PC-3 (cell line): ENCODE data around the gene COL4A5. TPM values are rescaled to one million over a fixed set of nuclear protein-coding genes. Genes with fewer than 3 reads are reported as not detected.

ENCODE experiments used
- ATAC-seq: fragments of 200-7000 bp; cut with Tn5 transposase; 2 replicates; pipeline ENCODE4 v1.9.1; 2020; ENCODE audit warnings: mild to moderate bottlenecking, moderate library complexity
- BruUV-seq: library from RNA; stranded (reverse); fragments of 400-500 nt; replicated peaks from 2 replicates; lab custom pipeline; 2021; lab: Mats Ljungman, UMichigan
- CTCF ChIA-PET: fragments of 300-600 bp; sonication (Branson Sonifier 250); formaldehyde crosslinking; loops from one replicate; lab custom pipeline; 2022; ENCODE audit warnings: antibody characterized with exemption; lab: Charles Lee
- POLR2A ChIA-PET: fragments of 300-600 bp; sonication (Branson Sonifier 250); formaldehyde crosslinking; loops from one replicate; lab custom pipeline; 2022; ENCODE audit warnings: antibody characterized with exemption; ENCODE audit not compliant: unreplicated experiment; lab: Charles Lee
- DNase-seq: peaks from one replicate; pipeline ENCODE4 v3.0.0-alpha.2; 2015
- H2AFZ ChIP-seq: fragments of 300-600 bp; sonication (generic); 2 replicates; pipeline ENCODE4 v1.6.0; 2016; ENCODE audit warnings: antibody characterized with exemption, low read length
- H3F3A ChIP-seq: fragments of 300-600 bp; sonication (generic); one replicate; pipeline ENCODE4 v1.6.0; 2017; ENCODE audit warnings: antibody characterized with exemption, low read length, control low read depth, mild to moderate bottlenecking; ENCODE audit not compliant: unreplicated experiment
- H3K27ac ChIP-seq: fragments of 300-600 bp; sonication (generic); 2 replicates; pipeline ENCODE4 v1.5.1; 2016; ENCODE audit warnings: mild to moderate bottlenecking, low read length
- H3K27me3 ChIP-seq: fragments of 300-600 bp; sonication (generic); 2 replicates; pipeline ENCODE4 v1.6.1; 2016; ENCODE audit warnings: low read length, mixed read lengths
- H3K36me3 ChIP-seq: fragments of 300-600 bp; sonication (generic); 2 replicates; pipeline ENCODE4 v1.6.1; 2016; ENCODE audit warnings: low read depth, mixed run types, low read length, mixed read lengths
- H3K4me1 ChIP-seq: fragments of 300-600 bp; sonication (generic); 2 replicates; pipeline ENCODE4 v1.5.1; 2016; ENCODE audit warnings: low read length; ENCODE audit not compliant: insufficient read depth
- H3K4me2 ChIP-seq: fragments of 300-600 bp; sonication (generic); 2 replicates; pipeline ENCODE4 v1.6.0; 2016; ENCODE audit warnings: low read length
- H3K4me3 ChIP-seq: fragments of 300-600 bp; sonication (generic); 2 replicates; pipeline ENCODE4 v1.5.1; 2016; ENCODE audit warnings: mild to moderate bottlenecking, low read length, mixed read lengths
- H3K79me2 ChIP-seq: fragments of 300-600 bp; sonication (generic); 2 replicates; pipeline ENCODE4 v1.6.1; 2017; ENCODE audit warnings: low read length, mixed read lengths
- H3K9ac ChIP-seq: fragments of 300-600 bp; sonication (generic); 2 replicates; pipeline ENCODE4 v1.6.0; 2016; ENCODE audit warnings: mild to moderate bottlenecking, low read length
- H3K9me2 ChIP-seq: fragments of 300-600 bp; sonication (generic); replicated peaks from 2 replicates; pipeline ENCODE4 v1.6.1; 2016; ENCODE audit warnings: mixed run types, low read length, mixed read lengths
- H3K9me3 ChIP-seq: fragments of 300-600 bp; sonication (generic); 2 replicates; pipeline ENCODE4 v1.6.1; 2016; ENCODE audit warnings: low read length, mixed read lengths
- H4K20me1 ChIP-seq: fragments of 300-600 bp; sonication (generic); 2 replicates; pipeline ENCODE4 v1.6.1; 2016; ENCODE audit warnings: low read length, mixed read lengths
- EZH2 ChIP-seq: fragments of 300-600 bp; sonication (generic); IDR thresholded peaks from one replicate; pipeline ENCODE4 v1.6.1; 2017; ENCODE audit warnings: antibody characterized with exemption, mild to moderate bottlenecking, low read length; ENCODE audit not compliant: unreplicated experiment
- EZH2phosphoT487 ChIP-seq: fragments of 300-600 bp; sonication (generic); IDR thresholded peaks from 2 replicates; pipeline ENCODE4 v1.6.1; 2018; ENCODE audit warnings: mild to moderate bottlenecking, antibody characterized with exemption, low read length, borderline replicate concordance
- intact Hi-C: fragments of 100-400 bp; cut with micrococcal nuclease; formaldehyde crosslinking; loops from 2 replicates; pipeline ENCODE4 v1.9.0; 2023
- total RNA-seq: library from RNA; depleted of rRNA; stranded (reverse); fragments of >200 nt; gene quantifications from 2 replicates; pipeline ENCODE4 v1.2.3, GENCODE V29; 2014
- TF ChIP-seq, protein P1 (sequence below): fragments of 300-600 bp; sonication (generic); conservative IDR thresholded peaks from 2 replicates; pipeline ENCODE4 v1.5.1; 2017; ENCODE audit warnings: antibody characterized with exemption, low read depth, mild to moderate bottlenecking, low read length

The COL4A5 gene
- total RNA-seq, 1 experiment from 2014 or later, result 30.0 TPM

GRCh38 chrX:108610141-108610540 is 170.5 kb downstream of the COL4A5 start:
- ChIA-PET CTCF (no interaction called here), POLR2A (no interaction called here)
- H3F3A ChIP-seq, result no peaks in the 10 kb centered on the region
- no peaks in the 10 kb centered on the region for H3K27me3 ChIP-seq
- ATAC-seq (no peak), DNase-seq (no peak)
- no peak overlapping the region for H2AFZ ChIP-seq
- no peak overlapping the region for H3K27ac ChIP-seq
- H3K4me2 ChIP-seq, result no peak overlapping the region
- H3K9me3 ChIP-seq, result no peaks in the 10 kb centered on the region
- TF ChIP-seq EZH2 (no peak), EZH2phosphoT487 (no peak)
- TF ChIP-seq, protein P1, sequence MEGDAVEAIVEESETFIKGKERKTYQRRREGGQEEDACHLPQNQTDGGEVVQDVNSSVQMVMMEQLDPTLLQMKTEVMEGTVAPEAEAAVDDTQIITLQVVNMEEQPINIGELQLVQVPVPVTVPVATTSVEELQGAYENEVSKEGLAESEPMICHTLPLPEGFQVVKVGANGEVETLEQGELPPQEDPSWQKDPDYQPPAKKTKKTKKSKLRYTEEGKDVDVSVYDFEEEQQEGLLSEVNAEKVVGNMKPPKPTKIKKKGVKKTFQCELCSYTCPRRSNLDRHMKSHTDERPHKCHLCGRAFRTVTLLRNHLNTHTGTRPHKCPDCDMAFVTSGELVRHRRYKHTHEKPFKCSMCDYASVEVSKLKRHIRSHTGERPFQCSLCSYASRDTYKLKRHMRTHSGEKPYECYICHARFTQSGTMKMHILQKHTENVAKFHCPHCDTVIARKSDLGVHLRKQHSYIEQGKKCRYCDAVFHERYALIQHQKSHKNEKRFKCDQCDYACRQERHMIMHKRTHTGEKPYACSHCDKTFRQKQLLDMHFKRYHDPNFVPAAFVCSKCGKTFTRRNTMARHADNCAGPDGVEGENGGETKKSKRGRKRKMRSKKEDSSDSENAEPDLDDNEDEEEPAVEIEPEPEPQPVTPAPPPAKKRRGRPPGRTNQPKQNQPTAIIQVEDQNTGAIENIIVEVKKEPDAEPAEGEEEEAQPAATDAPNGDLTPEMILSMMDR, result no peak
- no TSS peak for BruUV-seq
- intact Hi-C loops, result no loop called here
- no peaks in the 10 kb centered on the region; the same call in 1 of the 2 replicates for H3K36me3 ChIP-seq
- no peaks in the 10 kb centered on the region for H3K9me2 ChIP-seq
- no peaks in the 10 kb centered on the region for H4K20me1 ChIP-seq
- no peak overlapping the region for H3K4me3 ChIP-seq
- no peaks in the 10 kb centered on the region for H3K4me1 ChIP-seq
- no peak overlapping the region for H3K9ac ChIP-seq
- no peaks in the 10 kb centered on the region for H3K79me2 ChIP-seq

DNA sequence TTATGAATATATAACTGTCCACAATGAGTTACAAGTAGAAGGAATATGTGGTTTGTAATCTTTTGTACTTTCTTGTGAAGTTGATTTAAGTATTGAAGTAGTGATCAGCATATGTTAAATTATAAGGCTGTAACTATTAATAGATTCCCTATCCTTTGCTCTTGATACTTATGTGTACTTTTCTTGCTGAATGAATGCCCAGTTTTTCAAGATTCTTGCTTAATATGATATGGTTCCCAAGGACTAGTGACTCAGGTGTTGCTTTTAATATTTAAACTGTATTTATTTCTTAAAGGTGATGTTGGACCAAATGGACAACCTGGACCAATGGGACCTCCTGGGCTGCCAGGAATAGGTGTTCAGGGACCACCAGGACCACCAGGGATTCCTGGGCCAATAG is 175.0 kb downstream of the COL4A5 start:
- no peaks in the 10 kb centered on the region for H3F3A ChIP-seq
- H3K9me2 ChIP-seq, result no peaks in the 10 kb centered on the region
- BruUV-seq, result no TSS peak
- H3K4me3 ChIP-seq, result no peak overlapping the region
- H3K9me3 ChIP-seq, result no peaks in the 10 kb centered on the region
- DNase-seq (no peak), ATAC-seq (no peak)
- POLR2A ChIA-PET, result no interaction called here
- H3K4me2 ChIP-seq, result no peak overlapping the region
- TF ChIP-seq EZH2phosphoT487 (no peak), EZH2 (no peak)
- TF ChIP-seq, protein P1, result no peak
- no peaks in the 10 kb centered on the region for H3K79me2 ChIP-seq
- H3K27me3 ChIP-seq, result no peaks in the 10 kb centered on the region
- no peaks in the 10 kb centered on the region for H4K20me1 ChIP-seq
- no peak overlapping the region for H3K27ac ChIP-seq
- intact Hi-C loops, result no loop called here
- H3K9ac ChIP-seq, result no peak overlapping the region
- H3K4me1 ChIP-seq, result no peaks in the 10 kb centered on the region
- no peaks in the 10 kb centered on the region for H3K36me3 ChIP-seq
- CTCF ChIA-PET, result no interaction called here
- H2AFZ ChIP-seq, result no peak overlapping the region

DNA sequence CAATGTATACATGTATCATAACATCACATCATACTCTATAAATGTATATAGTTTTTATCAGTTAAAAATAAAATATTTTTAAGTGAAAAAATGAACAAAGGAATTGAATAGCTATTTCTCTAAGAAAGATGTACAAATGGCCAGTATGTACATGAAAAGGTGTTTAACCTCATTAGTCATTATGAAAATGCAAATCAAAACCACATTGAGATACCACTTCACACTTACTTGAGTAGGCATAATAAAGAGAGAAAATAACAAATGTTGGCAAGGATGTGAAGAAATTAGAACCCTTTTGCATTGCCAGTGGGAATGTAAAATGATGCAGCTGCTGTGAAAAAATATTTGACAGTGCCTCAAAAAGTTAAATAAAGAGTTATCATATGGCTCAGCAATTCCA is 201.2 kb downstream of the COL4A5 start:
- CTCF ChIA-PET, result no interaction called here
- H3K79me2 ChIP-seq, result no peaks in the 10 kb centered on the region
- DNase-seq (no peak), ATAC-seq (no peak)
- H3K9me2 ChIP-seq, result no peaks in the 10 kb centered on the region
- intact Hi-C loops, result no loop called here
- 0 out of 2 replicates have a peak, but pooled peaks cover 3% of the 10 kb centered on the region for H3K9me3 ChIP-seq
- H3K36me3 ChIP-seq, result peaks cover 1% of the 10 kb centered on the region; the same call in 1 of the 2 replicates
- POLR2A ChIA-PET, result no interaction called here
- H3K4me1 ChIP-seq, result no peaks in the 10 kb centered on the region
- H3K4me2 ChIP-seq, result no peak overlapping the region
- TF ChIP-seq EZH2phosphoT487 (no peak), EZH2 (no peak)
- TF ChIP-seq, protein P1, result no peak
- BruUV-seq, result no TSS peak
- no peak overlapping the region for H3K27ac ChIP-seq
- H3K9ac ChIP-seq, result no peak overlapping the region
- H3F3A ChIP-seq, result no peaks in the 10 kb centered on the region
- no peaks in the 10 kb centered on the region for H4K20me1 ChIP-seq
- H3K27me3 ChIP-seq, result no peaks in the 10 kb centered on the region
- H2AFZ ChIP-seq, result no peak overlapping the region
- no peak overlapping the region for H3K4me3 ChIP-seq
